Endothelial cell of umbilical vein (primary cell): Measurements from ENCODE around the gene APMAP.

ENCODE experiments used
- CTCF ChIP-seq, 2 donors: IDR thresholded peaks; 1 replicate in 1 of 2; 2 replicates in 1 of 2; pipeline ENCODE4 v1.5.1; 2011; ENCODE audit warnings: low read length in 2 of 2, mild to moderate bottlenecking in 2 of 2, moderate library complexity in 2 of 2, control low read depth in 1 of 2, inconsistent platforms in 1 of 2, low read depth in 1 of 2; ENCODE audit not compliant: insufficient read depth in 1 of 2; ENCODE audit errors: extremely low read depth in 1 of 2
- EZH2 ChIP-seq: IDR thresholded peaks from 2 replicates; pipeline ENCODE4 v1.6.1; 2012; ENCODE audit warnings: borderline replicate concordance, low read depth, mild to moderate bottlenecking, moderate library complexity, low read length, inconsistent platforms; ENCODE audit not compliant: severe bottlenecking
- JUN ChIP-seq: IDR thresholded peaks from 2 replicates; pipeline ENCODE4 v1.6.1; 2011; ENCODE audit warnings: borderline replicate concordance, low read depth; ENCODE audit not compliant: insufficient read length, insufficient read depth
- MAX ChIP-seq: IDR thresholded peaks from 2 replicates; pipeline ENCODE4 v1.6.1; 2011; ENCODE audit not compliant: insufficient read depth, insufficient read length
- MYC ChIP-seq: IDR thresholded peaks from one replicate; pipeline ENCODE4 v1.6.1; 2011; ENCODE audit warnings: mild to moderate bottlenecking, low read depth, low read length
- POLR2A ChIP-seq: IDR thresholded peaks from 2 replicates; pipeline ENCODE4 v1.6.1; 2012; ENCODE audit warnings: low read depth, mild to moderate bottlenecking, control low read depth, low read length
- POLR2AphosphoS5 ChIP-seq: IDR thresholded peaks from 2 replicates; pipeline ENCODE4 v1.6.1; 2012; ENCODE audit warnings: low read depth, mild to moderate bottlenecking, control low read depth, low read length, moderate library complexity; ENCODE audit not compliant: insufficient read depth

- TF ChIP-seq JUN (no peak), CTCF (IDR thresholded peaks at IDR 0.05; ENCODE audit: extremely low read depth in 1 of 2, insufficient read depth in 1 of 2, low read depth in 1 of 2, low read length in 2 of 2) (no peak), MAX (no peak), POLR2A (no peak), POLR2AphosphoS5 (no peak), EZH2 (no peak), MYC (no peak)
Observed at GRCh38 chr20:25013478-25014380, 21.2 kb upstream of the APMAP start.
